SJSA1 (cell line): ENCODE measurements around the gene EPM2AIP1. TPM values are rescaled to one million over a fixed set of nuclear protein-coding genes. Genes with fewer than 3 reads are reported as not detected.

Source experiments
- DNase-seq, 2 experiments: peaks; one replicate each; pipeline ENCODE4 v3.0.0-alpha.2; 2015 to 2020; ENCODE audit warnings: low spot score in 2 of 2, low read depth in 1 of 2
- H3K27ac ChIP-seq: fragments of 250-450 bp; sonication (Bioruptor Pico); 2 replicates; pipeline ENCODE4 v1.5.1; 2020; ENCODE audit warnings: mild to moderate bottlenecking, moderate library complexity
- H3K27me3 ChIP-seq: fragments of 250-450 bp; sonication (Bioruptor Pico); replicated peaks from 2 replicates; pipeline ENCODE4 v1.5.1; 2020; ENCODE audit warnings: mild to moderate bottlenecking, moderate library complexity
- H3K36me3 ChIP-seq: fragments of 250-450 bp; sonication (Bioruptor Pico); 2 replicates; pipeline ENCODE4 v1.5.1; 2020; ENCODE audit warnings: mild to moderate bottlenecking
- H3K4me1 ChIP-seq: fragments of 250-450 bp; sonication (Bioruptor Pico); replicated peaks from 2 replicates; pipeline ENCODE4 v1.6.1; 2021; ENCODE audit warnings: mild to moderate bottlenecking
- H3K4me3 ChIP-seq: fragments of 250-450 bp; sonication (Bioruptor Pico); 2 replicates; pipeline ENCODE4 v1.5.1; 2020; ENCODE audit warnings: mild to moderate bottlenecking
- H3K9me3 ChIP-seq: fragments of 250-450 bp; sonication (Bioruptor Pico); replicated peaks from 2 replicates; pipeline ENCODE4 v1.5.1; 2020; ENCODE audit warnings: mild to moderate bottlenecking
- total RNA-seq: library from RNA; depleted of rRNA; stranded (reverse); fragments of >200 nt; shearing (Covaris generic); gene quantifications from 2 replicates; pipeline ENCODE4 v1.2.3, GENCODE V29; 2014

EPM2AIP1 gene
- total RNA-seq, 1 experiment from 2014 or later, result 7.8 TPM

GRCh38 chr3:37025561-37026335, 32.8 kb upstream of the EPM2AIP1 start:
- H3K4me1 ChIP-seq, result no peaks in the 10 kb centered on the region
- no peaks in the 10 kb centered on the region for H3K9me3 ChIP-seq
- no peaks in the 10 kb centered on the region for H3K27me3 ChIP-seq
- H3K27ac ChIP-seq, result no peak overlapping the region
- H3K36me3 ChIP-seq, result peaks cover 75% of the 10 kb centered on the region
- no peak overlapping the region for H3K4me3 ChIP-seq
- DNase-seq, result no peak

- Histone ChIP-seq H3K9me3 (no peaks in the 10 kb centered on the region), H3K4me3 (no peak overlapping the region), H3K27ac (no peak overlapping the region), H3K27me3 (no peaks in the 10 kb centered on the region), H3K36me3 (peaks cover 78% of the 10 kb centered on the region), H3K4me1 (no peaks in the 10 kb centered on the region)
- DNase-seq, result no peak
Measured at GRCh38 chr3:37024820-37025405, 32.0 kb upstream of the EPM2AIP1 start.

GRCh38 chr3:37024092-37024491, 31.2 kb upstream of the EPM2AIP1 start:
- H3K27me3 ChIP-seq, result no peaks in the 10 kb centered on the region
- no peak overlapping the region for H3K27ac ChIP-seq
- no peak overlapping the region for H3K4me3 ChIP-seq
- H3K4me1 ChIP-seq, result no peaks in the 10 kb centered on the region
- no peaks in the 10 kb centered on the region for H3K9me3 ChIP-seq
- peaks cover 78% of the 10 kb centered on the region for H3K36me3 ChIP-seq
- DNase-seq, result peak in 1 of 2 experiments; percentile 14

- Histone ChIP-seq H3K27ac (no peak overlapping the region), H3K4me1 (no peaks in the 10 kb centered on the region), H3K4me3 (no peak overlapping the region), H3K27me3 (no peaks in the 10 kb centered on the region), H3K36me3 (peaks cover 82% of the 10 kb centered on the region), H3K9me3 (no peaks in the 10 kb centered on the region)
- DNase-seq, result no peak
Measured at GRCh38 chr3:37017683-37018082, 24.8 kb upstream of the EPM2AIP1 start.

- Histone ChIP-seq H3K4me3 (no peak overlapping the region), H3K36me3 (peaks cover 89% of the 10 kb centered on the region), H3K9me3 (no peaks in the 10 kb centered on the region), H3K4me1 (no peaks in the 10 kb centered on the region), H3K27me3 (no peaks in the 10 kb centered on the region), H3K27ac (no peak overlapping the region)
- no peak for DNase-seq
Measured at GRCh38 chr3:37016903-37017302, 24.0 kb upstream of the EPM2AIP1 start.

- no peak overlapping the region for H3K27ac ChIP-seq
- no peaks in the 10 kb centered on the region for H3K27me3 ChIP-seq
- DNase-seq, result no peak
- H3K9me3 ChIP-seq, result no peaks in the 10 kb centered on the region
- no peaks in the 10 kb centered on the region for H3K4me1 ChIP-seq
- no peak overlapping the region for H3K4me3 ChIP-seq
- H3K36me3 ChIP-seq, result peaks cover 90% of the 10 kb centered on the region
Measured at GRCh38 chr3:37015642-37016041, 22.7 kb upstream of the EPM2AIP1 start.

- DNase-seq, result no peak
- no peaks in the 10 kb centered on the region for H3K9me3 ChIP-seq
- no peak overlapping the region for H3K27ac ChIP-seq
- no peaks in the 10 kb centered on the region for H3K27me3 ChIP-seq
- no peak overlapping the region for H3K4me3 ChIP-seq
- H3K36me3 ChIP-seq, result peaks cover 81% of the 10 kb centered on the region
- H3K4me1 ChIP-seq, result no peaks in the 10 kb centered on the region
Measured at GRCh38 chr3:37014620-37015019, 21.7 kb upstream of the EPM2AIP1 start.

- H3K9me3 ChIP-seq, result no peaks in the 10 kb centered on the region
- H3K27me3 ChIP-seq, result no peaks in the 10 kb centered on the region
- peak within 1 kb of the TSS; percentile 56 for H3K4me3 ChIP-seq
- H3K36me3 ChIP-seq, result peaks cover 52% of the 10 kb centered on the region
- DNase-seq, result peak in 1 of 2 experiments; percentile 90
- peaks cover 20% of the 10 kb centered on the region for H3K4me1 ChIP-seq
- peak within 1 kb of the TSS; percentile 98 for H3K27ac ChIP-seq
Measured at GRCh38 chr3:36993326-36994283, 674 bp upstream of the EPM2AIP1 start, which contains the start of gene MLH1. Gene MLH1, plus strand, starts transcription at chr3:36993518. Its CDS starts 30 bp downstream, at chr3:36993548.

GRCh38 chr3:36991923-36992805, 767 bp downstream of the EPM2AIP1 start:
- no peaks in the 10 kb centered on the region for H3K27me3 ChIP-seq
- peak overlapping the region; percentile 93 for H3K27ac ChIP-seq
- no peaks in the 10 kb centered on the region for H3K9me3 ChIP-seq

GRCh38 chr3:36991147-36991546, 1.8 kb downstream of the EPM2AIP1 start:
- Histone ChIP-seq H3K4me1 (peaks cover 20% of the 10 kb centered on the region), H3K4me3 (peak overlapping the region; percentile 56; the same call in 1 of the 2 replicates), H3K36me3 (peaks cover 52% of the 10 kb centered on the region), H3K27me3 (no peaks in the 10 kb centered on the region), H3K27ac (no peak overlapping the region), H3K9me3 (no peaks in the 10 kb centered on the region)
- no peak for DNase-seq

More at GRCh38 chr3:36991923-36992805, 767 bp downstream of the EPM2AIP1 start:
- Histone ChIP-seq H3K36me3 (peaks cover 54% of the 10 kb centered on the region), H3K4me1 (peaks cover 20% of the 10 kb centered on the region), H3K4me3 (peak overlapping the region; percentile 56)
- peak in 1 of 2 experiments; percentile 47 for DNase-seq

- H3K36me3 ChIP-seq, result peaks cover 67% of the 10 kb centered on the region
- H3K4me1 ChIP-seq, result peaks cover 20% of the 10 kb centered on the region
- H3K27me3 ChIP-seq, result no peaks in the 10 kb centered on the region
- DNase-seq, result no peak
- H3K4me3 ChIP-seq, result no peak overlapping the region
- H3K9me3 ChIP-seq, result no peaks in the 10 kb centered on the region
- no peak overlapping the region for H3K27ac ChIP-seq
Measured at GRCh38 chr3:36989568-36989967, 3.4 kb downstream of the EPM2AIP1 start.

- H3K4me3 ChIP-seq, result no peak overlapping the region
- H3K27ac ChIP-seq, result no peak overlapping the region
Measured at GRCh38 chr3:36989005-36989404, 3.9 kb downstream of the EPM2AIP1 start.

GRCh38 chr3:36988356-36988755, 4.6 kb downstream of the EPM2AIP1 start:
- peaks cover 16% of the 10 kb centered on the region for H3K4me1 ChIP-seq
- no peaks in the 10 kb centered on the region for H3K27me3 ChIP-seq
- DNase-seq, result no peak
- H3K4me3 ChIP-seq, result no peak overlapping the region
- H3K27ac ChIP-seq, result no peak overlapping the region
- H3K36me3 ChIP-seq, result peaks cover 79% of the 10 kb centered on the region
- H3K9me3 ChIP-seq, result no peaks in the 10 kb centered on the region

More at GRCh38 chr3:36989005-36989404, 3.9 kb downstream of the EPM2AIP1 start:
- peaks cover 72% of the 10 kb centered on the region for H3K36me3 ChIP-seq
- peaks cover 16% of the 10 kb centered on the region for H3K4me1 ChIP-seq
- no peaks in the 10 kb centered on the region for H3K9me3 ChIP-seq
- DNase-seq, result no peak
- no peaks in the 10 kb centered on the region for H3K27me3 ChIP-seq
